Body of pancreas (tissue), 4 donors: Measurements from ENCODE around the gene NUBP2. TPM values are rescaled to one million over a fixed set of nuclear protein-coding genes. Genes with fewer than 3 reads are reported as not detected.

Experiments
- ATAC-seq: fragments of 150-250 bp; one replicate; pipeline ENCODE4 v1.9.1; 2016
- DNase-seq, 4 donors: peaks; one replicate each; pipeline ENCODE4 v3.0.0-alpha.2; 2019
- H3K27ac ChIP-seq, 4 donors: fragments of 200-600 bp; sonication (generic); 1 replicate in 3 of 4; 2 replicates in 1 of 4; pipeline versions ENCODE4 v1.5.1 to v1.6.1; 2016 to 2019; ENCODE audit warnings: mild to moderate bottlenecking in 1 of 4, mixed read lengths in 1 of 4, moderate library complexity in 1 of 4
- H3K27me3 ChIP-seq, 2 donors: fragments of 200-600 bp; sonication (generic); one replicate each; pipeline ENCODE4 v1.6.0; 2016; ENCODE audit warnings: mild to moderate bottlenecking in 1 of 2
- H3K36me3 ChIP-seq, 2 donors: fragments of 200-600 bp; sonication (generic); replicated peaks in 1 of 2; 2 replicates each; pipeline ENCODE4 v1.5.1; 2016; ENCODE audit warnings: low read depth in 2 of 2; ENCODE audit not compliant: insufficient read depth in 1 of 2
- H3K4me1 ChIP-seq: fragments of 200-600 bp; sonication (generic); one replicate; pipeline ENCODE4 v1.6.0; 2016
- H3K4me3 ChIP-seq, 2 donors: fragments of 200-600 bp; sonication (generic); 1 replicate in 1 of 2; 2 replicates in 1 of 2; pipeline ENCODE4 v1.5.1; 2016 to 2019
- H3K9me3 ChIP-seq, 3 donors: fragments of 200-600 bp; sonication (generic); 1 replicate in 2 of 3; 2 replicates in 1 of 3; pipeline ENCODE4 v1.5.1; 2016
- POLR2A ChIP-seq, 3 donors: fragments of 450-650 bp; IDR thresholded peaks; one replicate each; pipeline ENCODE4 v1.6.1; 2016; ENCODE audit warnings: antibody characterized with exemption in 3 of 3, mild to moderate bottlenecking in 2 of 3
- WGBS, 2 donors: methylation state at CpG; one replicate each; pipeline ENCODE4 v1.1.5; 2017; 5-methylcytosine and 5-hydroxymethylcytosine counted together
- intact Hi-C: fragments of 100-400 bp; cut with DNase I; formaldehyde crosslinking; loops from one replicate; pipeline ENCODE4 v1.15.1; 2023
- total RNA-seq, 2 donors: library from RNA; depleted of rRNA; stranded (reverse); fragments of >200 nt; gene quantifications; one replicate each; pipeline ENCODE4 v1.1.0, GENCODE V29; 2016
- TF ChIP-seq, protein P1 (sequence below), 7 experiments: fragments of 450-650 bp in 4 of 7; fragments of 200-600 bp in 3 of 7; sonication (generic) in 3 of 7; IDR thresholded peaks; one replicate each; pipeline ENCODE4 v1.5.1; 2016 to 2019; ENCODE audit warnings: antibody characterized with exemption in 7 of 7

The NUBP2 gene
- total RNA-seq, 2 donors from 2014 or later: 61.0 to 72.6 TPM

DNA sequence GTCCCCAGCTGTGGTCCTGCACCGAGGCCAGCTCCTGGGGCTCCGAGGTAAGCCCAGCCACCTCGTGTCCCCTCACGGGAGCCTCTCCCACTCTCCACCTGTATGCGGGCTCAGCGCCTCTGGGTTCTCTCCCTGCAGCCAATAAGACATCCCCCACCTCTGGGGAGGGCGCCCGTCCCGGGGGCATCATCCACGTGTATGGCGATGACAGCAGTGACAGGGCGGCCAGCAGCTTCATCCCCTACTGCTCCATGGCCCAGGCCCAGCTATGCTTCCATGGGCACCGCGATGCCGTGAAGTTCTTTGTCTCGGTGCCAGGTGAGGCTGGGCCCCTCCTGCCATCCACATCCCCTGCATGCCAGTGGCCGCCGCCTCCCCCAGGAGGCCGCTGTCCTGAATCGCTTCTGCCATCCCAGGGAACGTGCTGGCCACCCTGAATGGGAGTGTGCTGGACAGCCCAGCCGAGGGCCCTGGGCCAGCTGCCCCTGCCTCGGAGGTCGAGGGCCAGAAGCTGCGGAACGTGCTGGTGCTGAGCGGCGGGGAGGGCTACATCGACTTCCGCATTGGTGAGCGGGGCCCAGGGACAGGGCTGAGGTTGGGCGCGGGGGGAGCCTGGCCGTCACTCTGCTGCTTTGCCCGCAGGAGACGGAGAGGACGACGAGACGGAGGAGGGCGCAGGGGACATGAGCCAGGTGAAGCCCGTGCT, 14.5 kb upstream of the NUBP2 start:
- intact Hi-C loops: no loop called here
- Histone ChIP-seq H3K4me3 (no peak overlapping the region), H3K9me3 (no peaks in the 10 kb centered on the region), H3K4me1 (peaks cover 29% of the 10 kb centered on the region), H3K27ac (no peak overlapping the region), H3K27me3 (no peaks in the 10 kb centered on the region), H3K36me3 (peaks cover 9 to 22% of the 10 kb centered on the region in 2 donors)
- TF ChIP-seq, protein P1, sequence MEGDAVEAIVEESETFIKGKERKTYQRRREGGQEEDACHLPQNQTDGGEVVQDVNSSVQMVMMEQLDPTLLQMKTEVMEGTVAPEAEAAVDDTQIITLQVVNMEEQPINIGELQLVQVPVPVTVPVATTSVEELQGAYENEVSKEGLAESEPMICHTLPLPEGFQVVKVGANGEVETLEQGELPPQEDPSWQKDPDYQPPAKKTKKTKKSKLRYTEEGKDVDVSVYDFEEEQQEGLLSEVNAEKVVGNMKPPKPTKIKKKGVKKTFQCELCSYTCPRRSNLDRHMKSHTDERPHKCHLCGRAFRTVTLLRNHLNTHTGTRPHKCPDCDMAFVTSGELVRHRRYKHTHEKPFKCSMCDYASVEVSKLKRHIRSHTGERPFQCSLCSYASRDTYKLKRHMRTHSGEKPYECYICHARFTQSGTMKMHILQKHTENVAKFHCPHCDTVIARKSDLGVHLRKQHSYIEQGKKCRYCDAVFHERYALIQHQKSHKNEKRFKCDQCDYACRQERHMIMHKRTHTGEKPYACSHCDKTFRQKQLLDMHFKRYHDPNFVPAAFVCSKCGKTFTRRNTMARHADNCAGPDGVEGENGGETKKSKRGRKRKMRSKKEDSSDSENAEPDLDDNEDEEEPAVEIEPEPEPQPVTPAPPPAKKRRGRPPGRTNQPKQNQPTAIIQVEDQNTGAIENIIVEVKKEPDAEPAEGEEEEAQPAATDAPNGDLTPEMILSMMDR (IDR thresholded peaks at IDR 0.05): no peak
- TF ChIP-seq POLR2A (IDR thresholded peaks at IDR 0.05): no peak
- ATAC-seq: no peak
- no peak for DNase-seq
- 90 to 93% methylated on average over 22 to 40 of the region's 41 CpGs for WGBS, 2 donors

DNA sequence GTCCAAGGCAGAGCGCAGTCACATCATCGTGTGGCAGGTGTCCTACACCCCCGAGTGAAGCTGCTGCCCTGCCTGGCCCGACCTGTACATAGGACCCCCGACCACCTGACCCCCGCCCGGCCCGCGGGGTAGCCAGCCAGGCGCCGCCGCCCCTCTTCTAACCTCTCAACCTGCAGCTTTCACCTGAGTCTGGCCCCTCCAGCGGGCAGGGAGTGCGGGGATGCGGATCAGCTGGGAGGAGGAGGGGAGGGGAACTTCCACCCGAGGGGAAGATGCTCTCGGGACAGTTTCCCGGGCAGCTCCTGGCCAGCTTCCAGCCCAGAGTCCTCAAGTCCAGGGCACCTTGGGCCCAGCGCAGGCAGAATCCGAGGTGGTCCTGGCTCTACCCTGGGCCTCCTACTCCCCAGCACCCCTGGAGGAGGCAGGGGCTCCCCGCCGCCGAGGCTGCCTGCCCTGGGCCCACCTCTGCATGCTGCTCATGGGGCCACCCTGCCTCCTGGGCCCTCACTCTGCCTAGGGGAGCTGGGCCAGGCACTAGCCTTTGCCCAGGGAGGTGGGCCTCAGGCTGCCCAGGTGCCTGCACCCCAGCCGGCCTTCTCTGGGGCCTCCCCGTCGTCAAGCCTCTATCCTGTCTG, 13.9 kb upstream of the NUBP2 start:
- H3K27me3 ChIP-seq: no peaks in the 10 kb centered on the region
- intact Hi-C loops: no loop called here
- no peak overlapping the region for H3K4me3 ChIP-seq
- DNase-seq: peak in 1 of 4 donors; percentile 28
- H3K27ac ChIP-seq: peak overlapping the region in 1 of 4 donors; percentile 12
- WGBS, 2 donors: 88% methylated on average over 26 of the region's 26 CpGs; no CpG with 5 or more reads in 1 of the 2 donors
- H3K9me3 ChIP-seq: no peaks in the 10 kb centered on the region
- ATAC-seq: no peak
- peaks cover 33% of the 10 kb centered on the region for H3K4me1 ChIP-seq
- no peak for TF ChIP-seq POLR2A (IDR thresholded peaks at IDR 0.05)
- TF ChIP-seq, protein P1 (IDR thresholded peaks at IDR 0.05): no peak
- H3K36me3 ChIP-seq: peaks cover 9 to 22% of the 10 kb centered on the region in 2 donors

DNA sequence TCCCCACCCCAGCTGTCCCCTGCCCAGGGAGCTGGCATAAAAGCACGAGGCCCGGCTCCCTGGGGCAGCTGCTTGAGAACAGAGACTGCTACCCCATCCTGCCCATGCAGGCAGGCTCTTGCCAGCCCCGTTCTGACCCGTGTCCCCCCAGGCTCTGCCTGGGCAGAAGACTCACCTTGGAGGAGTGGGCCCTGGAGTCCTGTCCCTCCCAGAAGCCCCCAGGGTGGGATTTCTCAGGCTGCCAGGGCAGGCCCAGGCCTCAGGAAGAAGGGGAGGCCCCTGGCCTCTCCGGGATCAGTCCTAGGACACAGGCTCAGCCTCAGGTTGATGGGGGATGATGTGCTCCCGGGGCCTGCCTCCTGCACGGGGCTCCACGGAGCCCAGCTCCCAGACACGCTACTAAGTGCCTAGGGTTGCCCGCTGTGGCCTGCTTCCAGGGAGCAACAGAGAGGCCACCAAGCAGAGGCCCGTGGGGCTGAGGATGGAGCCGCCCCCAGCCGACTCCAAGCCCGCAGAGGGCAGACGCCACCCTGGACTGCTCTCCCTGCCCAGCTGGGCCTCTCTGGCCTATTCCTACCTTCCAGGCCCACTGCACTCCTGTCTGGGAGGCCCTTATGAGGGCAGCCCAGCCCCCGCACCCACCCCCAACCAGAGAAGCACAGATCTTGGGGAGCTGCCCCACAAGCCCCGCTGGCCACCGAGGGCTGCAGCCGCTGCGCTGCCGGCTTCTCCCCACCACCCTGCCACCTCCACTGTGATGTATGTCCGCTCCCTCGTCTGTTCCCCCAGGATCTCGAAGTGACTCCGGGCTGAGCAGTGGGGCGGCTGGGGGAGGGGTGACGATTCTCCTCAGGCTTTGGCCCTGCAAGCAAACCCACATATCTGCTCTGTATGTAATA, 13.1 kb upstream of the NUBP2 start:
- TF ChIP-seq, protein P1 (IDR thresholded peaks at IDR 0.05): no peak
- no peak for TF ChIP-seq POLR2A (IDR thresholded peaks at IDR 0.05)
- intact Hi-C loops: no loop called here
- DNase-seq: peak in 1 of 4 donors; percentile 19
- Histone ChIP-seq H3K9me3 (no peaks in the 10 kb centered on the region), H3K27ac (peak overlapping the region; percentile 61 to 96 (median 86)), H3K27me3 (no peaks in the 10 kb centered on the region), H3K4me1 (peaks cover 41% of the 10 kb centered on the region), H3K4me3 (no peak overlapping the region), H3K36me3 (peaks cover 9 to 16% of the 10 kb centered on the region in 2 donors)
- 76 to 98% methylated on average over 8 to 26 of the region's 27 CpGs for WGBS, 2 donors
- no peak for ATAC-seq

DNA sequence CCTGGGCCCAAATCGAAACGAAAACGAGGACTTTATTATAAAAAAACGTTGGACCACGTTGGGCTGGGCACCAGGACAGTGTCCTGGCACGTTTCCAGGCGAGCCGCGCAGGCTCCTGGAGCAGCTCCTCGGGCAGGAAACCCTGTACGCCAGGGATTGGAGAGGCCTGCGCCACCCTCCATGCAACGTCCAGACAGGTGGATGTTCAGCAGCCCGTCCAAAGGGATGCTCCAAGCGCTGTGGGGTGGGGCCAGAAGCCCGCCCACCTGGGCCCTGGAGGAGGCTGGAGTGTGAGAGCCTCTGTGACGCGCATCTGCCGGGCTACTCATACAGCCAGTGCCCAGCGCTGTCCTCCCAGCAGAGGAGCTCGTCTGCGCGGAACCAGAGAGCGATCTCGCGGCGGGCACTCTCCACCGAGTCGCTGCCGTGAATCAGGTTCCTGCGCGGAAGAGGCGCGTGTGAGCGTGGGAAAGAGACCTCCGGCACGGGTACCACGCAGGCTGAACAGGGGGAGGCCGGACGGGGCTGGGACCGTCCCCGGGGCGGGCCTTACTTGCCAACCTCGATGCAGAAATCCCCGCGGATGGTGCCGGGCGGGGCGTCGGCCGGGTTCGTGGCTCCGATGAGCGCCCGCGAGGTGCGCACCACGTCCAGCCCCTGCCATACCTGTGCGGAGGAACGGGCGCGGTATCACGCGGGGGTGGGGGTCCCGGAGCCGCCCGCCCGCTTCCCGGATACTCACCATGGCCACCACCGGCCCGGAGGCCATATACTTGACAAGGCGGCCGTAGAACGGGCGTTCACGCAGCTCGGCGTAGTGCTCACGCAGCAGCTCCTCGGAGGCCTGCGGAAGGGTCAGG, 12.2 kb upstream of the NUBP2 start:
- Histone ChIP-seq H3K4me1 (peaks cover 48% of the 10 kb centered on the region), H3K4me3 (peak overlapping the region; percentile 77 to 95), H3K27me3 (no peaks in the 10 kb centered on the region), H3K27ac (peak overlapping the region; percentile 61 to 96 (median 86)), H3K9me3 (no peaks in the 10 kb centered on the region), H3K36me3 (peaks cover 9 to 10% of the 10 kb centered on the region in 2 donors)
- DNase-seq (peak; percentile 83 to 89 (median 84)), ATAC-seq (peak; percentile 43)
- peak; percentile 18 to 54 (median 46) for TF ChIP-seq POLR2A (IDR thresholded peaks at IDR 0.05)
- TF ChIP-seq, protein P1 (IDR thresholded peaks at IDR 0.05): peak in 1 of 7 experiments; percentile 20
- 0 to 3% methylated on average over 1 to 81 of the region's 81 CpGs for WGBS, 2 donors
- intact Hi-C loops: no loop called here
